IMR-90 (cell line): ENCODE data around the gene DISP2. TPM values are rescaled to one million over a fixed set of nuclear protein-coding genes. Genes with fewer than 3 reads are reported as not detected.

Source experiments
- ATAC-seq: fragments of 200-7000 bp; cut with Tn5 transposase; 2 replicates; pipeline ENCODE4 v1.9.1; 2020; ENCODE audit warnings: low read depth, mild to moderate bottlenecking, moderate library complexity
- BruUV-seq: library from RNA; stranded (reverse); fragments of 400-500 nt; replicated peaks from 2 replicates; lab custom pipeline; 2021; lab: Mats Ljungman, UMichigan
- CTCF ChIA-PET: fragments of 300-600 bp; formaldehyde crosslinking; extraction: SDS; loops from one replicate; lab custom pipeline; 2021; ENCODE audit warnings: antibody characterized with exemption; lab: Yijun Ruan, JAX
- POLR2A ChIA-PET: fragments of 300-600 bp; sonication (Branson Sonifier 250); formaldehyde crosslinking; loops from one replicate; lab custom pipeline; 2022; ENCODE audit warnings: antibody characterized with exemption; ENCODE audit not compliant: unreplicated experiment; lab: Charles Lee
- DNase-seq: peaks from one replicate; pipeline ENCODE4 v3.0.0; 2013
- H2AFZ ChIP-seq: replicated peaks from 2 replicates; pipeline ENCODE3; 2013; ENCODE audit warnings: low read length, mild to moderate bottlenecking; ENCODE audit not compliant: poor library complexity
- H2AK5ac ChIP-seq: 2 replicates; pipeline ENCODE4 v1.6.1; 2013; ENCODE audit warnings: low read depth, low read length, inconsistent platforms
- H2AK9ac ChIP-seq: replicated peaks from 2 replicates; pipeline ENCODE3; 2013; ENCODE audit warnings: mild to moderate bottlenecking, low read depth, low read length, moderate library complexity; ENCODE audit not compliant: poor library complexity
- H2BK120ac ChIP-seq: 2 replicates; pipeline ENCODE4 v1.6.1; 2013; ENCODE audit warnings: low read depth, low read length, inconsistent platforms
- H2BK15ac ChIP-seq: 3 replicates; pipeline ENCODE4 v1.6.1; 2013; ENCODE audit warnings: low read depth, low read length, inconsistent platforms
- H2BK20ac ChIP-seq: 2 replicates; pipeline ENCODE4 v1.6.1; 2013; ENCODE audit warnings: low read depth, mild to moderate bottlenecking, inconsistent platforms, low read length, moderate library complexity
- H2BK5ac ChIP-seq: 2 replicates; pipeline ENCODE4 v1.6.1; 2013; ENCODE audit warnings: mild to moderate bottlenecking, low read depth, low read length, inconsistent platforms; ENCODE audit not compliant: poor library complexity, severe bottlenecking
- H3K14ac ChIP-seq: replicated peaks from 2 replicates; pipeline ENCODE4 v1.6.1; 2013; ENCODE audit warnings: low read depth, low read length, inconsistent platforms
- H3K18ac ChIP-seq: 2 replicates; pipeline ENCODE4 v1.6.1; 2013; ENCODE audit warnings: low read depth, low read length, control low read depth
- H3K23ac ChIP-seq: 2 replicates; pipeline ENCODE4 v1.6.1; 2013; ENCODE audit warnings: low read depth, low read length, inconsistent platforms
- H3K27ac ChIP-seq: 2 replicates; pipeline ENCODE4 v1.5.1; 2013; ENCODE audit warnings: mild to moderate bottlenecking, control low read depth, low read length; ENCODE audit not compliant: insufficient read depth
- H3K27me3 ChIP-seq: 2 replicates; pipeline ENCODE4 v1.6.1; 2013; ENCODE audit warnings: low read length; ENCODE audit not compliant: control insufficient read depth, insufficient read depth
- H3K36me3 ChIP-seq: 2 replicates; pipeline ENCODE4 v1.6.1; 2013; ENCODE audit warnings: low read length, mixed read lengths; ENCODE audit not compliant: control insufficient read depth, insufficient read depth
- H3K4ac ChIP-seq: 2 replicates; pipeline ENCODE4 v1.6.1; 2013; ENCODE audit warnings: low read depth, low read length, inconsistent platforms
- H3K4me1 ChIP-seq: 2 replicates; pipeline ENCODE4 v1.6.1; 2013; ENCODE audit warnings: low read length, mixed read lengths; ENCODE audit not compliant: control insufficient read depth, insufficient read depth
- H3K4me2 ChIP-seq: 2 replicates; pipeline ENCODE4 v1.6.1; 2013; ENCODE audit warnings: low read depth, mild to moderate bottlenecking, control low read depth, low read length, moderate library complexity
- H3K4me3 ChIP-seq: 2 replicates; pipeline ENCODE4 v1.5.1; 2013; ENCODE audit warnings: low read depth, mild to moderate bottlenecking, control low read depth, low read length, moderate library complexity; ENCODE audit not compliant: insufficient read depth
- H3K56ac ChIP-seq: 2 replicates; pipeline ENCODE4 v1.6.1; 2013; ENCODE audit warnings: low read length, inconsistent platforms; ENCODE audit not compliant: insufficient read depth; ENCODE audit errors: extremely low read depth
- H3K79me1 ChIP-seq, 2 experiments: 2 replicates each; pipeline ENCODE4 v1.6.1; 2013; ENCODE audit warnings: low read length in 2 of 2, inconsistent platforms in 1 of 2, low read depth in 1 of 2
- H3K9ac ChIP-seq: 2 replicates; pipeline ENCODE4 v1.6.1; 2013; ENCODE audit warnings: low read depth, low read length, control low read depth
- H3K9me1 ChIP-seq: 2 replicates; pipeline ENCODE4 v1.6.1; 2013; ENCODE audit warnings: low read length, inconsistent platforms; ENCODE audit not compliant: insufficient read depth
- H3K9me3 ChIP-seq: 2 replicates; pipeline ENCODE4 v1.6.1; 2013; ENCODE audit warnings: low read length; ENCODE audit not compliant: control insufficient read depth, insufficient read depth
- H4K20me1 ChIP-seq: 2 replicates; pipeline ENCODE4 v1.6.1; 2013; ENCODE audit warnings: low read length, inconsistent platforms; ENCODE audit not compliant: insufficient read depth
- H4K5ac ChIP-seq: 2 replicates; pipeline ENCODE4 v1.6.1; 2013; ENCODE audit warnings: mild to moderate bottlenecking, low read depth, low read length, control low read depth
- H4K8ac ChIP-seq, 2 experiments: 2 replicates each; pipeline ENCODE4 v1.6.1; 2013; ENCODE audit warnings: low read depth in 2 of 2, low read length in 2 of 2, control low read depth in 1 of 2, inconsistent platforms in 1 of 2
- H4K91ac ChIP-seq: 2 replicates; pipeline ENCODE4 v1.6.1; 2013; ENCODE audit warnings: low read depth, low read length, inconsistent platforms; ENCODE audit not compliant: insufficient read depth
- BHLHE40 ChIP-seq: fragments of 150-350 bp; IDR thresholded peaks from 2 replicates; pipeline ENCODE4 v1.6.1; 2016; ENCODE audit warnings: mild to moderate bottlenecking, low read depth, low read length
- CHD1 ChIP-seq: IDR thresholded peaks from 2 replicates; pipeline ENCODE4 v1.6.1; 2012; ENCODE audit warnings: low read depth, low read length, improper control_type of control experiment
- MAZ ChIP-seq: IDR thresholded peaks from 2 replicates; pipeline ENCODE4 v1.6.1; 2012; ENCODE audit warnings: low read depth, mild to moderate bottlenecking, low read length, improper control_type of control experiment, moderate library complexity, borderline replicate concordance
- MXI1 ChIP-seq: IDR thresholded peaks from 2 replicates; pipeline ENCODE4 v1.6.1; 2012; ENCODE audit warnings: low read depth, mild to moderate bottlenecking, low read length, moderate library complexity, borderline replicate concordance
- POLR2A ChIP-seq: IDR thresholded peaks from 2 replicates; pipeline ENCODE4 v1.6.1; 2012; ENCODE audit warnings: mild to moderate bottlenecking, low read depth, low read length
- RCOR1 ChIP-seq: IDR thresholded peaks from 2 replicates; pipeline ENCODE4 v1.6.1; 2012; ENCODE audit warnings: mild to moderate bottlenecking, low read length, improper control_type of control experiment; ENCODE audit not compliant: insufficient replicate concordance
- SMC3 ChIP-seq: fragments of 150-350 bp; IDR thresholded peaks from 2 replicates; pipeline ENCODE4 v1.6.1; 2016; ENCODE audit warnings: low read depth, mild to moderate bottlenecking, antibody characterized with exemption, low read length, moderate library complexity
- WGBS, 2 experiments: methylation state at CpG; one replicate each; pipeline versions ENCODE4 v1.1.5 to v1.1.7; 2013; ENCODE audit warnings: missing lambda C conversion rate in 2 of 2; ENCODE audit not compliant: insufficient read length in 1 of 2; ENCODE audit errors: extremely low coverage in 2 of 2; 5-methylcytosine and 5-hydroxymethylcytosine counted together
- dilution Hi-C: fragments of 300-500 bp; cut with HindIII; formaldehyde crosslinking; loops from one replicate; pipeline ENCODE4 v1.14.3; 2018; ENCODE audit warnings: low sequenced_read_pairs; ENCODE audit not compliant: unreplicated experiment
- in situ Hi-C: fragments of 300-500 bp; cut with MboI; formaldehyde crosslinking; loops from 3 replicates; pipeline ENCODE4 v1.14.3; 2019; ENCODE audit warnings: low sequenced_read_pairs, inconsistent platforms, mixed read lengths
- intact Hi-C: fragments of 100-400 bp; cut with micrococcal nuclease; formaldehyde crosslinking; loops from 2 replicates; pipeline ENCODE4 v1.10.0; 2022
- polyA plus RNA-seq, 3 experiments: library from polyadenylated mRNA; depleted of rRNA; stranded (reverse); fragments of >200 nt; gene quantifications; 2 replicates each; pipeline ENCODE4 v1.2.3, GENCODE V29; 2012; ENCODE audit warnings: low replicate concordance in 1 of 3
- total RNA-seq: library from RNA; depleted of rRNA; stranded (reverse); fragments of >200 nt; gene quantifications from 2 replicates; pipeline ENCODE4 v1.2.3, GENCODE V29; 2012
- TF ChIP-seq, protein P1 (sequence below): fragments of 150-350 bp; IDR thresholded peaks from 2 replicates; pipeline ENCODE4 v1.6.1; 2017; ENCODE audit warnings: mild to moderate bottlenecking, antibody characterized with exemption, low read length, low read depth
- TF ChIP-seq, protein P2 (sequence below): conservative IDR thresholded peaks from 2 replicates; pipeline ENCODE4 v1.5.1; 2012; ENCODE audit warnings: mild to moderate bottlenecking, low read depth, low read length, improper control_type of control experiment

DISP2 gene
- total and polyA plus RNA-seq, 2 of the 4 experiments (the other 2 are of a cell fraction): 0.34 to 0.36 TPM

DNA sequence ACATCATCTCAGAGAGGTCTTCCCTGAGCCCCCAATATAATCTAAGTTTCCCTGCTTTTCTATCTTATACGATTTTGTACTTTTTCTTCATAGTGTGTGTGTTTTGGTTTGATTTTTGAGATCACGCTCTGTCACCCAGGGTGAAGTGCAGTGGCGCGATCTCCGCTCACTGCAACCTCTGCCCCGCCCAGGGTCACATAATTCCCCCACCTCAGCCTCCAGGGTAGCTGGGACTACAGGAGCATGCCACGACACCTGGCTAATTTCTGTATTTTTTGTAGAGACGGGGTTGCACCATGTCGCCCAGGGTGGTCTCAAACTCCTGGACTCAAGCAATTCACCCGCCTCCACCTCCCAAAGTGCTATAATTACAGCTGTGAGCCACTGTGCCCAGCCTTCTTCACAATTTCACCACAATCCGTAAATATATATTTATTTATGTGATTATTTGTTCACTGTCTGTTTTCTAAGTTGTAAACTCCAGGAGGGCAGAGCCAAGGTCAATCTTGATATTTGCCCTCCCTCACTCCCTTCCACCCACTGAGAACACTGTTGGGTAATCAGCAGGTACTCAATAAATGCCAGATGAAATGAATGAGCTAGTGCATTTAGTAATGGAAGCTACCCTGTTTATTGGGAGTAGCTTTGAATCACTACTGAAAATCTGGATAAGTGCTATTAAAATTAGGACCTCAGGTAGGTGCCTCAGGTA lies 24.0 kb downstream of the DISP2 start:
- Histone ChIP-seq H3K9ac (no peak overlapping the region), H2BK20ac (peak overlapping the region; percentile 99), H4K20me1 (no peaks in the 10 kb centered on the region), H4K91ac (peak overlapping the region; percentile 92; the same call in 1 of the 2 replicates), H2BK120ac (peak overlapping the region; percentile 98), H3K4me3 (no peak overlapping the region), H3K14ac (0 out of 2 replicates have a peak overlapping the region, but pooled peaks have one; percentile 93), H4K8ac (peak overlapping the region; percentile 98 to 100), H3K27me3 (no peaks in the 10 kb centered on the region), H3K9me3 (no peaks in the 10 kb centered on the region), H3K4me2 (no peak overlapping the region), H2AK5ac (peak overlapping the region; percentile 88), H3K9me1 (peaks cover 14% of the 10 kb centered on the region; the same call in 1 of the 2 replicates), H3K36me3 (peaks cover 5% of the 10 kb centered on the region), H2AK9ac (no peak overlapping the region), H3K56ac (no peak overlapping the region; the same call in 1 of the 2 replicates), H3K79me1 (peaks cover 25 to 42% of the 10 kb centered on the region in 2 experiments), H2AFZ (peak overlapping the region; percentile 97), H3K23ac (no peak overlapping the region; the same call in 1 of the 2 replicates), H2BK15ac (peak overlapping the region; percentile 99), H3K4ac (peak overlapping the region; percentile 97), H3K4me1 (peaks cover 4% of the 10 kb centered on the region), H3K18ac (peak overlapping the region; percentile 94; the same call in 1 of the 2 replicates), H2BK5ac (peak overlapping the region; percentile 80), H4K5ac (peak overlapping the region; percentile 100), H3K27ac (no peak overlapping the region; the same call in 1 of the 2 replicates)
- dilution Hi-C loops: no loop called here
- intact Hi-C loops: loop anchor here (2.0 kb wide), 2 partner anchors 23 to 55 kb away; partner anchors contain the start of gene IVD
- no TSS peak for BruUV-seq
- CTCF ChIA-PET: interaction anchor here (0.8 kb wide), 1 partner anchor 44 kb away, joined by 3 read pairs; no protein-coding TSS in a partner anchor
- no CpG with 5 or more reads among the region's 11 CpGs for WGBS, 2 experiments
- ATAC-seq: no peak
- no peak for TF ChIP-seq MXI1
- TF ChIP-seq, protein P1, sequence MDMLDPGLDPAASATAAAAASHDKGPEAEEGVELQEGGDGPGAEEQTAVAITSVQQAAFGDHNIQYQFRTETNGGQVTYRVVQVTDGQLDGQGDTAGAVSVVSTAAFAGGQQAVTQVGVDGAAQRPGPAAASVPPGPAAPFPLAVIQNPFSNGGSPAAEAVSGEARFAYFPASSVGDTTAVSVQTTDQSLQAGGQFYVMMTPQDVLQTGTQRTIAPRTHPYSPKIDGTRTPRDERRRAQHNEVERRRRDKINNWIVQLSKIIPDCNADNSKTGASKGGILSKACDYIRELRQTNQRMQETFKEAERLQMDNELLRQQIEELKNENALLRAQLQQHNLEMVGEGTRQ: no peak
- no peak for TF ChIP-seq MAZ
- TF ChIP-seq RCOR1: no peak
- no peak for TF ChIP-seq SMC3
- TF ChIP-seq POLR2A: no peak
- no peak for TF ChIP-seq CHD1
- TF ChIP-seq, protein P2, sequence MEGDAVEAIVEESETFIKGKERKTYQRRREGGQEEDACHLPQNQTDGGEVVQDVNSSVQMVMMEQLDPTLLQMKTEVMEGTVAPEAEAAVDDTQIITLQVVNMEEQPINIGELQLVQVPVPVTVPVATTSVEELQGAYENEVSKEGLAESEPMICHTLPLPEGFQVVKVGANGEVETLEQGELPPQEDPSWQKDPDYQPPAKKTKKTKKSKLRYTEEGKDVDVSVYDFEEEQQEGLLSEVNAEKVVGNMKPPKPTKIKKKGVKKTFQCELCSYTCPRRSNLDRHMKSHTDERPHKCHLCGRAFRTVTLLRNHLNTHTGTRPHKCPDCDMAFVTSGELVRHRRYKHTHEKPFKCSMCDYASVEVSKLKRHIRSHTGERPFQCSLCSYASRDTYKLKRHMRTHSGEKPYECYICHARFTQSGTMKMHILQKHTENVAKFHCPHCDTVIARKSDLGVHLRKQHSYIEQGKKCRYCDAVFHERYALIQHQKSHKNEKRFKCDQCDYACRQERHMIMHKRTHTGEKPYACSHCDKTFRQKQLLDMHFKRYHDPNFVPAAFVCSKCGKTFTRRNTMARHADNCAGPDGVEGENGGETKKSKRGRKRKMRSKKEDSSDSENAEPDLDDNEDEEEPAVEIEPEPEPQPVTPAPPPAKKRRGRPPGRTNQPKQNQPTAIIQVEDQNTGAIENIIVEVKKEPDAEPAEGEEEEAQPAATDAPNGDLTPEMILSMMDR: no peak
- no peak for TF ChIP-seq BHLHE40
- POLR2A ChIA-PET: interaction anchor here (0.6 kb wide), 2 partner anchors 27 to 58 kb away, joined by 3 read pairs; no protein-coding TSS in a partner anchor
- DNase-seq: no peak
- in situ Hi-C loops: no loop called here
